HCT116 (cell line): ENCODE results near the gene DACT3.

ENCODE experiments used
- ELF1 ChIP-seq: IDR thresholded peaks from 2 replicates; pipeline ENCODE4 v1.6.1; 2012; ENCODE audit warnings: low read depth, borderline replicate concordance
- EZH2phosphoT487 ChIP-seq: fragments of 200-600 bp; IDR thresholded peaks from 2 replicates; pipeline ENCODE4 v1.6.1; 2018; ENCODE audit warnings: antibody characterized with exemption, borderline replicate concordance
- POLR2A ChIP-seq: IDR thresholded peaks from 2 replicates; pipeline ENCODE4 v1.7.0; 2011; ENCODE audit warnings: borderline replicate concordance; ENCODE audit not compliant: insufficient read depth, insufficient read length; ENCODE audit errors: extremely low read depth
- POLR2AphosphoS5 ChIP-seq: IDR thresholded peaks from 2 replicates; pipeline ENCODE4 v1.6.1; 2011; ENCODE audit warnings: mild to moderate bottlenecking, low read depth, low read length, moderate library complexity
- YY1 ChIP-seq: IDR thresholded peaks from 2 replicates; pipeline ENCODE4 v1.6.1; 2011; ENCODE audit warnings: low read length, low read depth, moderate library complexity, mild to moderate bottlenecking; ENCODE audit not compliant: insufficient replicate concordance; ENCODE audit errors: extremely low read depth
- TF ChIP-seq, protein P1 (sequence below), 3 experiments: fragments of 200-600 bp in 1 of 3; sonication (generic) in 1 of 3; IDR thresholded peaks in 2 of 3; conservative IDR thresholded peaks in 1 of 3; 2 replicates each; pipeline ENCODE4 v1.5.1; 2012 to 2017; ENCODE audit warnings: low read depth in 2 of 3, low read length in 2 of 3, antibody characterized with exemption in 1 of 3, borderline replicate concordance in 1 of 3, control low read depth in 1 of 3, mild to moderate bottlenecking in 1 of 3, mixed read lengths in 1 of 3, mixed run types in 1 of 3, moderate library complexity in 1 of 3; ENCODE audit not compliant: insufficient read depth in 1 of 3
- TF ChIP-seq, protein P2 (sequence below): IDR thresholded peaks from 2 replicates; pipeline ENCODE4 v1.6.1; 2012

DNA sequence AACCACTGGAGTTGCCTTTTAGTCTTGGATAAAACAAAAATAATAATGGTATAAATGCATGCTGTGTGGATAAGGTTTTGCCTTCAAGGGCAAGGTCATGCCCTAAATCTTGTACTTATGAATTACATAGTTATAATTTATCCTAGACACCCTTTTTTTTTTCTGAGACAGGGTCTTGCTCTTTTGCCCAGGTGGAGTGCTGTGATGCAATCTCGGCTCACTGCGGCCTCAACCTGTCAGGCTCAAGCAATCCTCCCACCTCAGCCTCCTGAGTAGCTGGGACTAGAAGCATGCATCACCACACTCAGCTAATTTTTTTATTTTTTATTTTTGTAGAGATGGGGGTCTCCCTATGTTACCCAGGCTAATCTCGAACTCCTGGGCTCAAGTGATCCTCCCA lies 7.7 kb upstream of the DACT3 start:
- no peak for TF ChIP-seq POLR2A
- TF ChIP-seq, protein P1, sequence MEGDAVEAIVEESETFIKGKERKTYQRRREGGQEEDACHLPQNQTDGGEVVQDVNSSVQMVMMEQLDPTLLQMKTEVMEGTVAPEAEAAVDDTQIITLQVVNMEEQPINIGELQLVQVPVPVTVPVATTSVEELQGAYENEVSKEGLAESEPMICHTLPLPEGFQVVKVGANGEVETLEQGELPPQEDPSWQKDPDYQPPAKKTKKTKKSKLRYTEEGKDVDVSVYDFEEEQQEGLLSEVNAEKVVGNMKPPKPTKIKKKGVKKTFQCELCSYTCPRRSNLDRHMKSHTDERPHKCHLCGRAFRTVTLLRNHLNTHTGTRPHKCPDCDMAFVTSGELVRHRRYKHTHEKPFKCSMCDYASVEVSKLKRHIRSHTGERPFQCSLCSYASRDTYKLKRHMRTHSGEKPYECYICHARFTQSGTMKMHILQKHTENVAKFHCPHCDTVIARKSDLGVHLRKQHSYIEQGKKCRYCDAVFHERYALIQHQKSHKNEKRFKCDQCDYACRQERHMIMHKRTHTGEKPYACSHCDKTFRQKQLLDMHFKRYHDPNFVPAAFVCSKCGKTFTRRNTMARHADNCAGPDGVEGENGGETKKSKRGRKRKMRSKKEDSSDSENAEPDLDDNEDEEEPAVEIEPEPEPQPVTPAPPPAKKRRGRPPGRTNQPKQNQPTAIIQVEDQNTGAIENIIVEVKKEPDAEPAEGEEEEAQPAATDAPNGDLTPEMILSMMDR (IDR thresholded peaks at IDR 0.05 in 2 of 3, conservative IDR thresholded peaks at IDR 0.05 in 1 of 3; ENCODE audit: borderline replicate concordance in 1 of 3, insufficient read depth in 1 of 3, low read depth in 2 of 3, low read length in 2 of 3), result no peak
- no peak for TF ChIP-seq POLR2AphosphoS5
- TF ChIP-seq, protein P2, sequence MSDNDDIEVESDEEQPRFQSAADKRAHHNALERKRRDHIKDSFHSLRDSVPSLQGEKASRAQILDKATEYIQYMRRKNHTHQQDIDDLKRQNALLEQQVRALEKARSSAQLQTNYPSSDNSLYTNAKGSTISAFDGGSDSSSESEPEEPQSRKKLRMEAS, result no peak
- no peak for TF ChIP-seq YY1
- TF ChIP-seq EZH2phosphoT487, result no peak
- TF ChIP-seq ELF1, result no peak
